PC-3 (cell line): ENCODE results near the gene TRIM44. TPM values are rescaled to one million over a fixed set of nuclear protein-coding genes. Genes with fewer than 3 reads are reported as not detected.
A peak's percentile ranks its signal among the peaks of the same experiment; 100 is the strongest.

ENCODE experiments used
- ATAC-seq: fragments of 200-7000 bp; cut with Tn5 transposase; 2 replicates; pipeline ENCODE4 v1.9.1; 2020; ENCODE audit warnings: mild to moderate bottlenecking, moderate library complexity
- BruUV-seq: library from RNA; stranded (reverse); fragments of 400-500 nt; replicated peaks from 2 replicates; lab custom pipeline; 2021; lab: Mats Ljungman, UMichigan
- CTCF ChIA-PET: fragments of 300-600 bp; sonication (Branson Sonifier 250); formaldehyde crosslinking; loops from one replicate; lab custom pipeline; 2022; ENCODE audit warnings: antibody characterized with exemption; lab: Charles Lee
- POLR2A ChIA-PET: fragments of 300-600 bp; sonication (Branson Sonifier 250); formaldehyde crosslinking; loops from one replicate; lab custom pipeline; 2022; ENCODE audit warnings: antibody characterized with exemption; ENCODE audit not compliant: unreplicated experiment; lab: Charles Lee
- DNase-seq: peaks from one replicate; pipeline ENCODE4 v3.0.0-alpha.2; 2015
- H2AFZ ChIP-seq: fragments of 300-600 bp; sonication (generic); 2 replicates; pipeline ENCODE4 v1.6.0; 2016; ENCODE audit warnings: antibody characterized with exemption, low read length
- H3F3A ChIP-seq: fragments of 300-600 bp; sonication (generic); one replicate; pipeline ENCODE4 v1.6.0; 2017; ENCODE audit warnings: antibody characterized with exemption, low read length, control low read depth, mild to moderate bottlenecking; ENCODE audit not compliant: unreplicated experiment
- H3K27ac ChIP-seq: fragments of 300-600 bp; sonication (generic); 2 replicates; pipeline ENCODE4 v1.5.1; 2016; ENCODE audit warnings: mild to moderate bottlenecking, low read length
- H3K27me3 ChIP-seq: fragments of 300-600 bp; sonication (generic); 2 replicates; pipeline ENCODE4 v1.6.1; 2016; ENCODE audit warnings: low read length, mixed read lengths
- H3K36me3 ChIP-seq: fragments of 300-600 bp; sonication (generic); 2 replicates; pipeline ENCODE4 v1.6.1; 2016; ENCODE audit warnings: low read depth, mixed run types, low read length, mixed read lengths
- H3K4me1 ChIP-seq: fragments of 300-600 bp; sonication (generic); 2 replicates; pipeline ENCODE4 v1.5.1; 2016; ENCODE audit warnings: low read length; ENCODE audit not compliant: insufficient read depth
- H3K4me2 ChIP-seq: fragments of 300-600 bp; sonication (generic); 2 replicates; pipeline ENCODE4 v1.6.0; 2016; ENCODE audit warnings: low read length
- H3K4me3 ChIP-seq: fragments of 300-600 bp; sonication (generic); 2 replicates; pipeline ENCODE4 v1.5.1; 2016; ENCODE audit warnings: mild to moderate bottlenecking, low read length, mixed read lengths
- H3K79me2 ChIP-seq: fragments of 300-600 bp; sonication (generic); 2 replicates; pipeline ENCODE4 v1.6.1; 2017; ENCODE audit warnings: low read length, mixed read lengths
- H3K9ac ChIP-seq: fragments of 300-600 bp; sonication (generic); 2 replicates; pipeline ENCODE4 v1.6.0; 2016; ENCODE audit warnings: mild to moderate bottlenecking, low read length
- H3K9me2 ChIP-seq: fragments of 300-600 bp; sonication (generic); replicated peaks from 2 replicates; pipeline ENCODE4 v1.6.1; 2016; ENCODE audit warnings: mixed run types, low read length, mixed read lengths
- H3K9me3 ChIP-seq: fragments of 300-600 bp; sonication (generic); 2 replicates; pipeline ENCODE4 v1.6.1; 2016; ENCODE audit warnings: low read length, mixed read lengths
- H4K20me1 ChIP-seq: fragments of 300-600 bp; sonication (generic); 2 replicates; pipeline ENCODE4 v1.6.1; 2016; ENCODE audit warnings: low read length, mixed read lengths
- CTCF ChIP-seq: fragments of 300-600 bp; sonication (generic); conservative IDR thresholded peaks from 2 replicates; pipeline ENCODE4 v1.5.1; 2017; ENCODE audit warnings: antibody characterized with exemption, low read depth, mild to moderate bottlenecking, low read length
- EZH2 ChIP-seq: fragments of 300-600 bp; sonication (generic); IDR thresholded peaks from one replicate; pipeline ENCODE4 v1.6.1; 2017; ENCODE audit warnings: antibody characterized with exemption, mild to moderate bottlenecking, low read length; ENCODE audit not compliant: unreplicated experiment
- EZH2phosphoT487 ChIP-seq: fragments of 300-600 bp; sonication (generic); IDR thresholded peaks from 2 replicates; pipeline ENCODE4 v1.6.1; 2018; ENCODE audit warnings: mild to moderate bottlenecking, antibody characterized with exemption, low read length, borderline replicate concordance
- intact Hi-C: fragments of 100-400 bp; cut with micrococcal nuclease; formaldehyde crosslinking; loops from 2 replicates; pipeline ENCODE4 v1.9.0; 2023
- total RNA-seq: library from RNA; depleted of rRNA; stranded (reverse); fragments of >200 nt; gene quantifications from 2 replicates; pipeline ENCODE4 v1.2.3, GENCODE V29; 2014

TRIM44 gene
- total RNA-seq, 1 experiment from 2014 or later, result 14.0 TPM

GRCh38 chr11:35822815-35823495 is 160.4 kb downstream of the TRIM44 start:
- BruUV-seq, result no TSS peak
- POLR2A ChIA-PET, result no interaction called here
- DNase-seq, result peak; percentile 11

GRCh38 chr11:35823742-35824298 is 161.2 kb downstream of the TRIM44 start:
- Histone ChIP-seq H3F3A (no peaks in the 10 kb centered on the region), H3K27me3 (no peaks in the 10 kb centered on the region), H3K4me2 (no peak overlapping the region), H3K9ac (no peak overlapping the region), H3K9me2 (no peaks in the 10 kb centered on the region), H3K4me3 (no peak overlapping the region), H3K27ac (no peak overlapping the region), H3K9me3 (no peaks in the 10 kb centered on the region), H3K36me3 (no peaks in the 10 kb centered on the region), H3K79me2 (no peaks in the 10 kb centered on the region), H2AFZ (no peak overlapping the region), H4K20me1 (no peaks in the 10 kb centered on the region), H3K4me1 (peaks cover 12% of the 10 kb centered on the region)
- DNase-seq, result no peak
- ChIA-PET POLR2A (interaction anchor here (0.7 kb wide), 1 partner anchor 248 kb away, joined by 3 read pairs; no protein-coding TSS in a partner anchor), CTCF (interaction anchor here (1.0 kb wide), 1 partner anchor 246 kb away, joined by 3 read pairs; no protein-coding TSS in a partner anchor)
- BruUV-seq, result no TSS peak
- TF ChIP-seq EZH2phosphoT487 (no peak), CTCF (no peak), EZH2 (no peak)
- ATAC-seq, result no peak
- intact Hi-C loops, result loop anchor here (2.0 to 10.0 kb wide), 4 partner anchors 127 to 435 kb away; no protein-coding TSS in a partner anchor

More at GRCh38 chr11:35822815-35823495, 160.4 kb downstream of the TRIM44 start:
- no peaks in the 10 kb centered on the region for H3K27me3 ChIP-seq
- H3F3A ChIP-seq, result no peaks in the 10 kb centered on the region
- H4K20me1 ChIP-seq, result no peaks in the 10 kb centered on the region
- no peak overlapping the region for H3K4me3 ChIP-seq
- no peaks in the 10 kb centered on the region for H3K36me3 ChIP-seq
- TF ChIP-seq CTCF (no peak), EZH2phosphoT487 (no peak), EZH2 (no peak)
- no peak overlapping the region for H3K27ac ChIP-seq
- peaks cover 12% of the 10 kb centered on the region for H3K4me1 ChIP-seq
- ATAC-seq, result no peak
- no peak overlapping the region for H3K4me2 ChIP-seq
- H3K9ac ChIP-seq, result no peak overlapping the region
- H2AFZ ChIP-seq, result no peak overlapping the region
- no peaks in the 10 kb centered on the region for H3K9me3 ChIP-seq
- H3K9me2 ChIP-seq, result no peaks in the 10 kb centered on the region
- intact Hi-C loops, result loop anchor here (1.0 to 10.0 kb wide), 9 partner anchors 128 to 443 kb away; no protein-coding TSS in a partner anchor
- CTCF ChIA-PET, result interaction anchor here (0.5 to 2.3 kb wide), 39 partner anchors 8 to 656 kb away, joined by 3 to 43 read pairs (median 8); partner anchors contain the start of genes FJX1 and LDLRAD3
- H3K79me2 ChIP-seq, result no peaks in the 10 kb centered on the region
